ENCODE measurements around the gene MEAF6.
"Not testable (repeated sequence)": the region's sequence is repeated elsewhere in the genome, so short reads cannot be mapped to it uniquely, and the experiment has no call there.

The MEAF6 gene

GRCh38 chr1:37544530-37544929 is 30.0 kb upstream of the MEAF6 start:
- Histone ChIP-seq H3K79me2 (ENCODE audit: insufficient read depth, low read depth) (no peaks in the 10 kb centered on the region), H3K36me3 (ENCODE audit: insufficient read depth) (0 out of 2 replicates have a peak, but pooled peaks cover 2% of the 10 kb centered on the region), H4K20me1 (ENCODE audit: insufficient read depth) (no peaks in the 10 kb centered on the region)

GRCh38 chr1:37540036-37540785 is 25.6 kb upstream of the MEAF6 start:
- Histone ChIP-seq H3K27ac (no peak overlapping the region), H3K4me1 (ENCODE audit: low read depth, poor library complexity, severe bottlenecking) (peaks cover 22% of the 10 kb centered on the region), H3K36me3 (ENCODE audit: insufficient read depth) (0 out of 2 replicates have a peak, but pooled peaks cover 4% of the 10 kb centered on the region), H3K9ac (no peak overlapping the region), H3K4me3 (IDR thresholded peaks at IDR 0.05; ENCODE audit: insufficient read depth, low read depth, low read length) (no peak overlapping the region), H3K4me2 (no peak overlapping the region), H3K27me3 (ENCODE audit: insufficient read depth, low read depth) (no peaks in the 10 kb centered on the region), H3K79me2 (ENCODE audit: insufficient read depth, low read depth) (no peaks in the 10 kb centered on the region), H4K20me1 (ENCODE audit: insufficient read depth) (no peaks in the 10 kb centered on the region), H2AFZ (ENCODE audit: low read depth) (no peak overlapping the region)
- no peak for TF ChIP-seq CTCF (conservative IDR thresholded peaks at IDR 0.05; ENCODE audit: low read depth, low read length)

More at GRCh38 chr1:37544530-37544929, 30.0 kb upstream of the MEAF6 start:
- no peak overlapping the region for H2AFZ ChIP-seq (ENCODE audit: low read depth)
- H3K27me3 ChIP-seq (ENCODE audit: insufficient read depth, low read depth): no peaks in the 10 kb centered on the region
- no peak overlapping the region for H3K4me3 ChIP-seq (IDR thresholded peaks at IDR 0.05; ENCODE audit: insufficient read depth, low read depth, low read length)
- no peak for TF ChIP-seq CTCF (conservative IDR thresholded peaks at IDR 0.05; ENCODE audit: low read depth, low read length)
- H3K4me2 ChIP-seq: no peak overlapping the region
- no peak overlapping the region for H3K27ac ChIP-seq
- no peak overlapping the region for H3K9ac ChIP-seq
- peaks cover 6% of the 10 kb centered on the region for H3K4me1 ChIP-seq (ENCODE audit: low read depth, poor library complexity, severe bottlenecking)

GRCh38 chr1:37539154-37539553 is 24.6 kb upstream of the MEAF6 start:
- not testable (repeated sequence) for H3K27ac ChIP-seq; H3K79me2 ChIP-seq (ENCODE audit: insufficient read depth, low read depth); H3K9ac ChIP-seq; H3K4me3 ChIP-seq (IDR thresholded peaks at IDR 0.05; ENCODE audit: insufficient read depth, low read depth, low read length); H3K4me2 ChIP-seq; H4K20me1 ChIP-seq (ENCODE audit: insufficient read depth); H3K36me3 ChIP-seq (ENCODE audit: insufficient read depth); H2AFZ ChIP-seq (ENCODE audit: low read depth); H3K27me3 ChIP-seq (ENCODE audit: insufficient read depth, low read depth)
- peaks cover 22% of the 10 kb centered on the region for H3K4me1 ChIP-seq (ENCODE audit: low read depth, poor library complexity, severe bottlenecking)

GRCh38 chr1:37537378-37537777 is 22.8 kb upstream of the MEAF6 start:
- no peak for TF ChIP-seq CTCF (conservative IDR thresholded peaks at IDR 0.05; ENCODE audit: low read depth, low read length)
- Histone ChIP-seq H3K79me2 (ENCODE audit: insufficient read depth, low read depth) (no peaks in the 10 kb centered on the region), H3K27me3 (ENCODE audit: insufficient read depth, low read depth) (no peaks in the 10 kb centered on the region), H3K27ac (peak overlapping the region; percentile 54), H3K36me3 (ENCODE audit: insufficient read depth) (0 out of 2 replicates have a peak, but pooled peaks cover 4% of the 10 kb centered on the region), H4K20me1 (ENCODE audit: insufficient read depth) (no peaks in the 10 kb centered on the region), H2AFZ (ENCODE audit: low read depth) (no peak overlapping the region), H3K4me3 (IDR thresholded peaks at IDR 0.05; ENCODE audit: insufficient read depth, low read depth, low read length) (no peak overlapping the region), H3K9ac (no peak overlapping the region; the same call in 1 of the 2 replicates), H3K4me1 (ENCODE audit: low read depth, poor library complexity, severe bottlenecking) (peaks cover 22% of the 10 kb centered on the region), H3K4me2 (peak overlapping the region; percentile 43; the same call in 1 of the 2 replicates)
